Effector CD4-positive, alpha-beta T cell (primary cell): ENCODE measurements around the gene OR56B4. TPM values are rescaled to one million over a fixed set of nuclear protein-coding genes. Genes with fewer than 3 reads are reported as not detected.
"Not testable (repeated sequence)": the region's sequence is repeated elsewhere in the genome, so short reads cannot be mapped to it uniquely, and the experiment has no call there.

ENCODE experiments used
- DNase-seq: peaks from one replicate; pipeline ENCODE4 v3.0.0-alpha.2; 2020
- total RNA-seq: gene quantifications from one replicate; lab custom pipeline; 2026; lab: John Stamatoyannopoulos, UW

The OR56B4 gene
- not detected for total RNA-seq

- not testable (repeated sequence) for DNase-seq
These were observed at the start of gene OR56B4 for GRCh38 chr11:6107384-6107783. TSS of gene OR56B4 (plus strand) at chr11:6107684. CDS start at chr11:6107779, 95 bp downstream.

GRCh38 chr11:6061475-6061874 is 46.0 kb upstream of the OR56B4 start:
- no peak for DNase-seq

GRCh38 chr11:6062691-6063358 is 44.7 kb upstream of the OR56B4 start:
- DNase-seq: no peak

- no peak for DNase-seq
These were observed 40.0 kb upstream of the OR56B4 start for GRCh38 chr11:6067502-6067901.

GRCh38 chr11:6076443-6076842 is 31.0 kb upstream of the OR56B4 start:
- not testable (repeated sequence) for DNase-seq

- DNase-seq: no peak
These were observed 29.8 kb upstream of the OR56B4 start for GRCh38 chr11:6077723-6078122.

GRCh38 chr11:6079463-6079862 is 28.0 kb upstream of the OR56B4 start:
- no peak for DNase-seq

- no peak for DNase-seq
These were observed 24.4 kb upstream of the OR56B4 start for GRCh38 chr11:6083129-6083528.

GRCh38 chr11:6084587-6084986 is 22.9 kb upstream of the OR56B4 start:
- DNase-seq: no peak

GRCh38 chr11:6094186-6094585 is 13.3 kb upstream of the OR56B4 start:
- no peak for DNase-seq

- DNase-seq: no peak
These were observed 11.7 kb upstream of the OR56B4 start for GRCh38 chr11:6095798-6096197.

GRCh38 chr11:6096417-6096816 is 11.1 kb upstream of the OR56B4 start:
- DNase-seq: no peak

GRCh38 chr11:6099577-6099976 is 7.9 kb upstream of the OR56B4 start:
- no peak for DNase-seq

GRCh38 chr11:6110011-6110410 is 2.5 kb downstream of the OR56B4 start:
- DNase-seq: no peak

GRCh38 chr11:6111673-6112072 is 4.2 kb downstream of the OR56B4 start:
- DNase-seq: no peak

- DNase-seq: no peak
These were observed 9.2 kb downstream of the OR56B4 start for GRCh38 chr11:6116638-6117037.

GRCh38 chr11:6124245-6124644 is 16.8 kb downstream of the OR56B4 start:
- DNase-seq: no peak

- DNase-seq: no peak
These were observed 20.4 kb downstream of the OR56B4 start for GRCh38 chr11:6127881-6128280.

GRCh38 chr11:6129011-6129410 is 21.5 kb downstream of the OR56B4 start:
- no peak for DNase-seq

GRCh38 chr11:6129635-6130034 is 22.2 kb downstream of the OR56B4 start:
- no peak for DNase-seq

- DNase-seq: no peak
These were observed 24.9 kb downstream of the OR56B4 start for GRCh38 chr11:6132431-6132830.

- DNase-seq: not testable (repeated sequence)
These were observed 28.5 kb downstream of the OR56B4 start for GRCh38 chr11:6135936-6136335.

GRCh38 chr11:6142936-6143335 is 35.5 kb downstream of the OR56B4 start:
- no peak for DNase-seq

- DNase-seq: not testable (repeated sequence)
These were observed 36.3 kb downstream of the OR56B4 start for GRCh38 chr11:6143737-6144136.

GRCh38 chr11:6151117-6151516 is 43.6 kb downstream of the OR56B4 start:
- DNase-seq: no peak
